Cardiac muscle cell (in vitro differentiated cells and primary cell): ENCODE data around the gene DIP2A. TPM values are rescaled to one million over a fixed set of nuclear protein-coding genes. Genes with fewer than 3 reads are reported as not detected.

ENCODE experiments used
- DNase-seq, 2 donors: peaks; one replicate each; pipeline versions ENCODE4 v3.0.0 to v3.0.0-alpha.2; 2010 to 2017; ENCODE audit warnings: low read depth in 1 of 2, low spot score in 1 of 2
- H3K27ac ChIP-seq: fragments of 200-600 bp; sonication (generic); 2 replicates; pipeline ENCODE4 v1.5.1; 2016
- H3K27me3 ChIP-seq: fragments of 200-600 bp; sonication (generic); 2 replicates; pipeline ENCODE4 v1.6.0; 2016; ENCODE audit warnings: control low read depth
- H3K36me3 ChIP-seq: fragments of 200-600 bp; sonication (generic); 2 replicates; pipeline ENCODE4 v1.5.1; 2016; ENCODE audit warnings: control low read depth
- H3K4me1 ChIP-seq: fragments of 200-600 bp; sonication (generic); 2 replicates; pipeline ENCODE4 v1.8.1; 2017; ENCODE audit warnings: low read depth, mild to moderate bottlenecking, mixed run types
- H3K4me3 ChIP-seq: fragments of 200-600 bp; sonication (generic); 2 replicates; pipeline ENCODE4 v1.5.1; 2016; ENCODE audit warnings: mild to moderate bottlenecking
- H3K9me3 ChIP-seq: fragments of 200-600 bp; sonication (generic); 2 replicates; pipeline ENCODE4 v1.5.1; 2017; ENCODE audit warnings: low read depth, mild to moderate bottlenecking, control low read depth
- CTCF ChIP-seq: IDR thresholded peaks from 2 replicates; pipeline ENCODE4 v1.5.1; 2012; ENCODE audit warnings: low read depth, mild to moderate bottlenecking, low read length
- polyA plus RNA-seq: library from polyadenylated mRNA; unstranded; fragments of >200 nt; fragmentation: Nextera tagmentation; extraction: Ambion mirVana; gene quantifications from 2 replicates; pipeline ENCODE4 v1.2.1, GENCODE V29; 2016
- total RNA-seq: library from RNA; depleted of rRNA; stranded (reverse); fragments of >200 nt; gene quantifications from 2 replicates; pipeline ENCODE4 v1.2.3, GENCODE V29; 2016

The DIP2A gene
- total and polyA plus RNA-seq, 2 experiments from 2014 or later = 21.7 to 42.2 TPM

GRCh38 chr21:46493828-46494227, 35.1 kb downstream of the DIP2A start:
- H3K4me3 ChIP-seq = no peak overlapping the region
- H3K36me3 ChIP-seq = peaks cover 25% of the 10 kb centered on the region
- no peaks in the 10 kb centered on the region for H3K27me3 ChIP-seq
- H3K4me1 ChIP-seq = no peaks in the 10 kb centered on the region
- TF ChIP-seq CTCF = no peak
- no peaks in the 10 kb centered on the region for H3K9me3 ChIP-seq
- no peak for DNase-seq
- no peak overlapping the region for H3K27ac ChIP-seq

GRCh38 chr21:46498335-46499050, 39.8 kb downstream of the DIP2A start:
- peaks cover 27% of the 10 kb centered on the region for H3K36me3 ChIP-seq
- TF ChIP-seq CTCF = no peak
- H3K27me3 ChIP-seq = no peaks in the 10 kb centered on the region

GRCh38 chr21:46500224-46500861, 41.7 kb downstream of the DIP2A start:
- Histone ChIP-seq H3K36me3 (peaks cover 33% of the 10 kb centered on the region), H3K27ac (peak overlapping the region; percentile 14), H3K9me3 (no peaks in the 10 kb centered on the region), H3K4me1 (no peaks in the 10 kb centered on the region), H3K27me3 (no peaks in the 10 kb centered on the region), H3K4me3 (no peak overlapping the region)
- peak in 1 of 2 donors; percentile 29 for DNase-seq
- TF ChIP-seq CTCF = no peak

More at GRCh38 chr21:46498335-46499050, 39.8 kb downstream of the DIP2A start:
- no peak for DNase-seq
- Histone ChIP-seq H3K27ac (no peak overlapping the region), H3K9me3 (no peaks in the 10 kb centered on the region), H3K4me1 (no peaks in the 10 kb centered on the region), H3K4me3 (no peak overlapping the region)

GRCh38 chr21:46503922-46504550, 45.3 kb downstream of the DIP2A start:
- DNase-seq = no peak
- no peaks in the 10 kb centered on the region for H3K9me3 ChIP-seq
- H3K36me3 ChIP-seq = peaks cover 21% of the 10 kb centered on the region
- TF ChIP-seq CTCF = no peak
- no peak overlapping the region for H3K4me3 ChIP-seq
- H3K4me1 ChIP-seq = no peaks in the 10 kb centered on the region
- no peaks in the 10 kb centered on the region for H3K27me3 ChIP-seq
- H3K27ac ChIP-seq = no peak overlapping the region

- Histone ChIP-seq H3K9me3 (no peaks in the 10 kb centered on the region), H3K27me3 (no peaks in the 10 kb centered on the region), H3K27ac (no peak overlapping the region), H3K36me3 (peaks cover 22% of the 10 kb centered on the region), H3K4me1 (no peaks in the 10 kb centered on the region), H3K4me3 (no peak overlapping the region)
- no peak for TF ChIP-seq CTCF
- DNase-seq = no peak
These were observed 46.0 kb downstream of the DIP2A start for GRCh38 chr21:46504666-46505065.
